MCF 10A (cell line): Measurements from ENCODE around the gene PHLDA3. TPM values are rescaled to one million over a fixed set of nuclear protein-coding genes. Genes with fewer than 3 reads are reported as not detected.
A peak's percentile ranks its signal among the peaks of the same experiment; 100 is the strongest.
"Not testable (repeated sequence)": the region's sequence is repeated elsewhere in the genome, so short reads cannot be mapped to it uniquely, and the experiment has no call there.

ENCODE experiments used
- BruUV-seq: library from RNA; stranded (reverse); fragments of 400-500 nt; replicated peaks from 2 replicates; lab custom pipeline; 2021; lab: Mats Ljungman, UMichigan
- CTCF ChIA-PET: fragments of 300-600 bp; sonication (Branson Sonifier 250); formaldehyde crosslinking; extraction: SDS; loops from one replicate; lab custom pipeline; 2021; ENCODE audit warnings: antibody characterized with exemption, inconsistent platforms; lab: Yijun Ruan, JAX
- POLR2A ChIA-PET: fragments of 300-600, 350-650 bp; sonication (Branson Sonifier 250); formaldehyde crosslinking; extraction: SDS; loops from one replicate; lab custom pipeline; 2020; ENCODE audit warnings: antibody characterized with exemption, inconsistent platforms; lab: Yijun Ruan, JAX
- DNase-seq: peaks from one replicate; pipeline ENCODE4 v3.0.0-alpha.2; 2018; ENCODE audit not compliant: unreplicated experiment
- H3K27ac Mint-ChIP-seq: one replicate; pipeline ENCODE4 v1.8.0; 2022; ENCODE audit warnings: mild to moderate bottlenecking, low read depth, mixed read lengths; ENCODE audit not compliant: unreplicated experiment
- H3K27me3 Mint-ChIP-seq: one replicate; pipeline ENCODE4 v1.8.0; 2022; ENCODE audit warnings: mixed read lengths; ENCODE audit not compliant: insufficient read depth, unreplicated experiment
- H3K36me3 Mint-ChIP-seq: one replicate; pipeline ENCODE4 v1.8.0; 2022; ENCODE audit warnings: mild to moderate bottlenecking, moderate library complexity, mixed read lengths; ENCODE audit not compliant: insufficient read depth, unreplicated experiment
- H3K4me1 Mint-ChIP-seq: one replicate; pipeline ENCODE4 v1.8.0; 2022; ENCODE audit warnings: mixed read lengths; ENCODE audit not compliant: insufficient read depth, unreplicated experiment
- H3K4me3 Mint-ChIP-seq: one replicate; pipeline ENCODE4 v1.8.0; 2022; ENCODE audit warnings: mild to moderate bottlenecking, moderate library complexity, mixed read lengths; ENCODE audit not compliant: unreplicated experiment
- H3K9me3 Mint-ChIP-seq: one replicate; pipeline ENCODE4 v1.8.0; 2022; ENCODE audit warnings: mixed read lengths; ENCODE audit not compliant: unreplicated experiment
- CTCF ChIP-seq: fragments of 200-600 bp; IDR thresholded peaks from one replicate; pipeline ENCODE4 v1.8.0; 2022; ENCODE audit warnings: antibody characterized with exemption, mild to moderate bottlenecking; ENCODE audit not compliant: unreplicated experiment
- intact Hi-C: fragments of 100-400 bp; cut with micrococcal nuclease; formaldehyde crosslinking; loops from 2 replicates; pipeline ENCODE4 v1.14.1; 2022
- total RNA-seq: library from RNA; stranded (reverse); gene quantifications from 2 replicates; pipeline ENCODE4 v1.2.3, GENCODE V29; 2022

The PHLDA3 gene
- total RNA-seq, 1 experiment from 2014 or later = 169 TPM

GRCh38 chr1:201479201-201479730, 10.3 kb upstream of the PHLDA3 start:
- Mint-ChIP-seq H3K9me3 (no peaks in the 10 kb centered on the region), H3K36me3 (peaks cover 31% of the 10 kb centered on the region), H3K27ac (no peak overlapping the region), H3K4me1 (peaks cover 48% of the 10 kb centered on the region), H3K27me3 (no peaks in the 10 kb centered on the region), H3K4me3 (no peak overlapping the region)
- DNase-seq = no peak
- intact Hi-C loops = no loop called here
- CTCF ChIA-PET = interaction anchor here (0.6 to 70.3 kb wide), 5 partner anchors 6 to 229 kb away, joined by 4 to 3816 read pairs (median 118); partner anchors contain the start of genes CSRP1 and PHLDA3
- TF ChIP-seq CTCF = no peak
- BruUV-seq = no TSS peak
- POLR2A ChIA-PET = interaction anchor here (1.0 to 41.5 kb wide), 5 partner anchors 10 to 234 kb away, joined by 3 to 1388 read pairs (median 13); partner anchors contain the start of genes CSRP1 and PHLDA3

- H3K9me3 Mint-ChIP-seq, H3K27me3 Mint-ChIP-seq, H3K4me3 Mint-ChIP-seq, H3K27ac Mint-ChIP-seq, BruUV-seq, intact Hi-C loops, DNase-seq: not testable (repeated sequence)
- POLR2A ChIA-PET = interaction anchor here (0.7 to 41.5 kb wide), 4 partner anchors 26 to 216 kb away, joined by 3 to 1388 read pairs (median 166); partner anchors contain the start of genes CSRP1 and PHLDA3
- peaks cover 27% of the 10 kb centered on the region for H3K36me3 Mint-ChIP-seq
- CTCF ChIA-PET = interaction anchor here (1.6 to 70.3 kb wide), 4 partner anchors 6 to 93 kb away, joined by 5 to 3816 read pairs (median 1967); partner anchors contain the start of genes CSRP1 and PHLDA3
- H3K4me1 Mint-ChIP-seq = peaks cover 48% of the 10 kb centered on the region
Observed at GRCh38 chr1:201478666-201479065, 9.7 kb upstream of the PHLDA3 start.

GRCh38 chr1:201476670-201477344, 7.8 kb upstream of the PHLDA3 start:
- Mint-ChIP-seq H3K36me3 (peaks cover 19% of the 10 kb centered on the region), H3K27ac (peak overlapping the region; percentile 58), H3K27me3 (no peaks in the 10 kb centered on the region), H3K4me3 (peak overlapping the region; percentile 51), H3K9me3 (no peaks in the 10 kb centered on the region), H3K4me1 (peaks cover 56% of the 10 kb centered on the region)
- intact Hi-C loops = no loop called here
- ChIA-PET CTCF (interaction anchor here (0.6 to 70.3 kb wide), 7 partner anchors 4 to 292 kb away, joined by 3 to 3816 read pairs (median 5); partner anchors contain the start of genes CSRP1 and PHLDA3), POLR2A (interaction anchor here (0.5 to 41.5 kb wide), 7 partner anchors 25 to 210 kb away, joined by 3 to 1388 read pairs (median 4); partner anchors contain the start of genes CSRP1 and PHLDA3)
- no peak for TF ChIP-seq CTCF
- DNase-seq = peak; percentile 98
- BruUV-seq = no TSS peak

GRCh38 chr1:201475915-201476669, 7.1 kb upstream of the PHLDA3 start:
- intact Hi-C loops = no loop called here
- BruUV-seq = no TSS peak
- Mint-ChIP-seq H3K9me3 (no peaks in the 10 kb centered on the region), H3K4me1 (peaks cover 60% of the 10 kb centered on the region), H3K4me3 (peak overlapping the region; percentile 51), H3K27me3 (no peaks in the 10 kb centered on the region), H3K27ac (peak overlapping the region; percentile 58), H3K36me3 (peaks cover 11% of the 10 kb centered on the region)
- TF ChIP-seq CTCF = no peak
- POLR2A ChIA-PET = interaction anchor here (0.5 to 41.5 kb wide), 8 partner anchors 13 to 209 kb away, joined by 3 to 1388 read pairs (median 4); partner anchors contain the start of genes CSRP1 and PHLDA3
- DNase-seq = peak; percentile 86
- CTCF ChIA-PET = interaction anchor here (0.6 to 70.3 kb wide), 6 partner anchors 3 to 293 kb away, joined by 3 to 3816 read pairs (median 61); partner anchors contain the start of genes CSRP1 and PHLDA3
